ENCODE measurements around the gene TRIO.

TRIO gene

DNA sequence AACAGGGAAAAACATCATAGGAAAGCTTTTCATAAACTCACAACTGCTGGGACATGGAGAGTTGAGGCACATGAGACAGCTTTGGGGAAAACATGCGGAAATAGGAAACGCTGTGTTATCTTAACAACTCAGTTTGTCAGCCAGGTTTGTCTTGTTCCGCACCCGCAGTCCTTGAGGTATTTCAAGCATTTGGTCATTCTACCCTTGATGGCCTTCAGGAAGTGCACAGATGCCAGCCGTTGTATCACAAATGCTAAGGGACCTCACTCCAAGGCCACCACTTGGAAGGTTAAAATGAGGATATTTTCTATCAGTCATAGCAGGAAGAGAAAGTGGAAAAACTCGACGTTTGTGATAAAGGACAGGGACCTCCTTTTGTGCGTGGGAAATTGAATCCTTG lies 83.8 kb downstream of the TRIO start:
- no peak for TF ChIP-seq ZFP3 (CRISPR knock-in tag; IDR thresholded peaks at IDR 0.05)
- no peak for TF ChIP-seq ESRRG (CRISPR knock-in tag; IDR thresholded peaks at IDR 0.05)
- TF ChIP-seq OSR1 (CRISPR knock-in tag; IDR thresholded peaks at IDR 0.05) = no peak
- TF ChIP-seq CSDC2 (CRISPR knock-in tag; IDR thresholded peaks at IDR 0.05) = no peak
- no peak for TF ChIP-seq TCF4 (CRISPR knock-in tag; IDR thresholded peaks at IDR 0.05; ENCODE audit: borderline replicate concordance)
- TF ChIP-seq ZFP30 (CRISPR knock-in tag; IDR thresholded peaks at IDR 0.05) = no peak
- no peak for TF ChIP-seq ZNF70 (CRISPR knock-in tag; IDR thresholded peaks at IDR 0.05)
- no peak for TF ChIP-seq GLIS3 (CRISPR knock-in tag; IDR thresholded peaks at IDR 0.05)
- no peak for TF ChIP-seq RARB (CRISPR knock-in tag; IDR thresholded peaks at IDR 0.05)
- TF ChIP-seq, protein P1, sequence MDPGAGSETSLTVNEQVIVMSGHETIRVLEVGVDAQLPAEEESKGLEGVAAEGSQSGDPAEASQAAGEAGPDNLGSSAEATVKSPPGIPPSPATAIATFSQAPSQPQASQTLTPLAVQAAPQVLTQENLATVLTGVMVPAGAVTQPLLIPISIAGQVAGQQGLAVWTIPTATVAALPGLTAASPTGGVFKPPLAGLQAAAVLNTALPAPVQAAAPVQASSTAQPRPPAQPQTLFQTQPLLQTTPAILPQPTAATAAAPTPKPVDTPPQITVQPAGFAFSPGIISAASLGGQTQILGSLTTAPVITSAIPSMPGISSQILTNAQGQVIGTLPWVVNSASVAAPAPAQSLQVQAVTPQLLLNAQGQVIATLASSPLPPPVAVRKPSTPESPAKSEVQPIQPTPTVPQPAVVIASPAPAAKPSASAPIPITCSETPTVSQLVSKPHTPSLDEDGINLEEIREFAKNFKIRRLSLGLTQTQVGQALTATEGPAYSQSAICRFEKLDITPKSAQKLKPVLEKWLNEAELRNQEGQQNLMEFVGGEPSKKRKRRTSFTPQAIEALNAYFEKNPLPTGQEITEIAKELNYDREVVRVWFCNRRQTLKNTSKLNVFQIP (CRISPR knock-in tag; IDR thresholded peaks at IDR 0.05; ENCODE audit: borderline replicate concordance, low read depth) = no peak
- no peak for TF ChIP-seq BACH2 (CRISPR knock-in tag; IDR thresholded peaks at IDR 0.05; ENCODE audit: borderline replicate concordance)
- no peak for ATAC-seq

DNA sequence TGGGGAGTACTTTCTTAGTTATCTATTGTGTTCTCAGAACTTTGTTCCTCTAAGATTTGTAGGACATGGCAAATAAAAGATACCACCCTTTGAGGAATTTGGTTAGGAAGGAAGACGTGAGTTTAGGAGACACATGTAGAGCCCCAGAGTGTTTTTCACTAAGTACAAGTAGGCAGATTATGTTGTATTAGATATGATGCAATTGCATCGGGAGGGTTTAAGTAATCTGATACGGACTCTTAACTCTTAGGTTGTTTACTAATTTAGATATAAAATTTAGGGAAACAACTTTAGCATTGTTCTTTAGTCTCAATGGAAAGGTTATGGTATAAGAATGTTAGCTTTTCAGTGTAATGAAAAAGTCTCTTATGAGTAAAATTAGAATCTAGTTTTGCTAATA lies 84.4 kb downstream of the TRIO start:
- TF ChIP-seq, protein P1 (CRISPR knock-in tag; IDR thresholded peaks at IDR 0.05; ENCODE audit: borderline replicate concordance, low read depth) = no peak
- TF ChIP-seq ZFP3 (CRISPR knock-in tag; IDR thresholded peaks at IDR 0.05) (no peak), ZC3H10 (CRISPR knock-in tag; IDR thresholded peaks at IDR 0.05) (no peak), ZFP30 (CRISPR knock-in tag; IDR thresholded peaks at IDR 0.05) (no peak), RARB (CRISPR knock-in tag; IDR thresholded peaks at IDR 0.05) (no peak), TOX (CRISPR knock-in tag; IDR thresholded peaks at IDR 0.05; ENCODE audit: borderline replicate concordance) (no peak), OSR1 (CRISPR knock-in tag; IDR thresholded peaks at IDR 0.05) (no peak), ZNF70 (CRISPR knock-in tag; IDR thresholded peaks at IDR 0.05) (no peak), CSDC2 (CRISPR knock-in tag; IDR thresholded peaks at IDR 0.05) (no peak), ARNTL (CRISPR knock-in tag; IDR thresholded peaks at IDR 0.05; ENCODE audit: borderline replicate concordance, low read depth) (no peak), PPARA (CRISPR knock-in tag; IDR thresholded peaks at IDR 0.05; ENCODE audit: borderline replicate concordance) (no peak), ZNF565 (CRISPR knock-in tag; conservative IDR thresholded peaks at IDR 0.05; ENCODE audit: low read depth) (no peak), ZNF8 (CRISPR knock-in tag; IDR thresholded peaks at IDR 0.05) (no peak), BACH2 (CRISPR knock-in tag; IDR thresholded peaks at IDR 0.05; ENCODE audit: borderline replicate concordance) (no peak), TCF4 (CRISPR knock-in tag; IDR thresholded peaks at IDR 0.05; ENCODE audit: borderline replicate concordance) (no peak)
- TF ChIP-seq, protein P2, sequence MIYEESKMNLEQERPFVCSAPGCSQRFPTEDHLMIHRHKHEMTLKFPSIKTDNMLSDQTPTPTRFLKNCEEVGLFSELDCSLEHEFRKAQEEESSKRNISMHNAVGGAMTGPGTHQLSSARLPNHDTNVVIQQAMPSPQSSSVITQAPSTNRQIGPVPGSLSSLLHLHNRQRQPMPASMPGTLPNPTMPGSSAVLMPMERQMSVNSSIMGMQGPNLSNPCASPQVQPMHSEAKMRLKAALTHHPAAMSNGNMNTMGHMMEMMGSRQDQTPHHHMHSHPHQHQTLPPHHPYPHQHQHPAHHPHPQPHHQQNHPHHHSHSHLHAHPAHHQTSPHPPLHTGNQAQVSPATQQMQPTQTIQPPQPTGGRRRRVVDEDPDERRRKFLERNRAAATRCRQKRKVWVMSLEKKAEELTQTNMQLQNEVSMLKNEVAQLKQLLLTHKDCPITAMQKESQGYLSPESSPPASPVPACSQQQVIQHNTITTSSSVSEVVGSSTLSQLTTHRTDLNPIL (CRISPR knock-in tag; IDR thresholded peaks at IDR 0.05; ENCODE audit: low read depth) = no peak
- TF ChIP-seq, protein P3, sequence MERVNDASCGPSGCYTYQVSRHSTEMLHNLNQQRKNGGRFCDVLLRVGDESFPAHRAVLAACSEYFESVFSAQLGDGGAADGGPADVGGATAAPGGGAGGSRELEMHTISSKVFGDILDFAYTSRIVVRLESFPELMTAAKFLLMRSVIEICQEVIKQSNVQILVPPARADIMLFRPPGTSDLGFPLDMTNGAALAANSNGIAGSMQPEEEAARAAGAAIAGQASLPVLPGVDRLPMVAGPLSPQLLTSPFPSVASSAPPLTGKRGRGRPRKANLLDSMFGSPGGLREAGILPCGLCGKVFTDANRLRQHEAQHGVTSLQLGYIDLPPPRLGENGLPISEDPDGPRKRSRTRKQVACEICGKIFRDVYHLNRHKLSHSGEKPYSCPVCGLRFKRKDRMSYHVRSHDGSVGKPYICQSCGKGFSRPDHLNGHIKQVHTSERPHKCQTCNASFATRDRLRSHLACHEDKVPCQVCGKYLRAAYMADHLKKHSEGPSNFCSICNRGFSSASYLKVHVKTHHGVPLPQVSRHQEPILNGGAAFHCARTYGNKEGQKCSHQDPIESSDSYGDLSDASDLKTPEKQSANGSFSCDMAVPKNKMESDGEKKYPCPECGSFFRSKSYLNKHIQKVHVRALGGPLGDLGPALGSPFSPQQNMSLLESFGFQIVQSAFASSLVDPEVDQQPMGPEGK (CRISPR knock-in tag; IDR thresholded peaks at IDR 0.05; ENCODE audit: borderline replicate concordance) = no peak
- TF ChIP-seq, protein P4, sequence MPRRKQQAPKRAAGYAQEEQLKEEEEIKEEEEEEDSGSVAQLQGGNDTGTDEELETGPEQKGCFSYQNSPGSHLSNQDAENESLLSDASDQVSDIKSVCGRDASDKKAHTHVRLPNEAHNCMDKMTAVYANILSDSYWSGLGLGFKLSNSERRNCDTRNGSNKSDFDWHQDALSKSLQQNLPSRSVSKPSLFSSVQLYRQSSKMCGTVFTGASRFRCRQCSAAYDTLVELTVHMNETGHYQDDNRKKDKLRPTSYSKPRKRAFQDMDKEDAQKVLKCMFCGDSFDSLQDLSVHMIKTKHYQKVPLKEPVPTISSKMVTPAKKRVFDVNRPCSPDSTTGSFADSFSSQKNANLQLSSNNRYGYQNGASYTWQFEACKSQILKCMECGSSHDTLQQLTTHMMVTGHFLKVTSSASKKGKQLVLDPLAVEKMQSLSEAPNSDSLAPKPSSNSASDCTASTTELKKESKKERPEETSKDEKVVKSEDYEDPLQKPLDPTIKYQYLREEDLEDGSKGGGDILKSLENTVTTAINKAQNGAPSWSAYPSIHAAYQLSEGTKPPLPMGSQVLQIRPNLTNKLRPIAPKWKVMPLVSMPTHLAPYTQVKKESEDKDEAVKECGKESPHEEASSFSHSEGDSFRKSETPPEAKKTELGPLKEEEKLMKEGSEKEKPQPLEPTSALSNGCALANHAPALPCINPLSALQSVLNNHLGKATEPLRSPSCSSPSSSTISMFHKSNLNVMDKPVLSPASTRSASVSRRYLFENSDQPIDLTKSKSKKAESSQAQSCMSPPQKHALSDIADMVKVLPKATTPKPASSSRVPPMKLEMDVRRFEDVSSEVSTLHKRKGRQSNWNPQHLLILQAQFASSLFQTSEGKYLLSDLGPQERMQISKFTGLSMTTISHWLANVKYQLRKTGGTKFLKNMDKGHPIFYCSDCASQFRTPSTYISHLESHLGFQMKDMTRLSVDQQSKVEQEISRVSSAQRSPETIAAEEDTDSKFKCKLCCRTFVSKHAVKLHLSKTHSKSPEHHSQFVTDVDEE (CRISPR knock-in tag; IDR thresholded peaks at IDR 0.05) = no peak
- TF ChIP-seq, protein P5, sequence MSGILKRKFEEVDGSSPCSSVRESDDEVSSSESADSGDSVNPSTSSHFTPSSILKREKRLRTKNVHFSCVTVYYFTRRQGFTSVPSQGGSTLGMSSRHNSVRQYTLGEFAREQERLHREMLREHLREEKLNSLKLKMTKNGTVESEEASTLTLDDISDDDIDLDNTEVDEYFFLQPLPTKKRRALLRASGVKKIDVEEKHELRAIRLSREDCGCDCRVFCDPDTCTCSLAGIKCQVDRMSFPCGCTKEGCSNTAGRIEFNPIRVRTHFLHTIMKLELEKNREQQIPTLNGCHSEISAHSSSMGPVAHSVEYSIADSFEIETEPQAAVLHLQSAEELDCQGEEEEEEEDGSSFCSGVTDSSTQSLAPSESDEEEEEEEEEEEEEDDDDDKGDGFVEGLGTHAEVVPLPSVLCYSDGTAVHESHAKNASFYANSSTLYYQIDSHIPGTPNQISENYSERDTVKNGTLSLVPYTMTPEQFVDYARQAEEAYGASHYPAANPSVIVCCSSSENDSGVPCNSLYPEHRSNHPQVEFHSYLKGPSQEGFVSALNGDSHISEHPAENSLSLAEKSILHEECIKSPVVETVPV (CRISPR knock-in tag; IDR thresholded peaks at IDR 0.05) = no peak
- ATAC-seq = no peak
